Activated CD8-positive, alpha-beta T cell treated with anti-CD3 and anti-CD28 coated beads for 36 hours (primary cell): ENCODE results near the gene MACROD2. TPM values are rescaled to one million over a fixed set of nuclear protein-coding genes. Genes with fewer than 3 reads are reported as not detected.

Experiments
- ATAC-seq: fragments of 200-7000 bp; cut with Tn5 transposase; one replicate; pipeline ENCODE4 v1.10.0; 2021; ENCODE audit warnings: mild to moderate bottlenecking, moderate library complexity
- CTCF ChIA-PET: fragments of 350-600 bp; sonication (Branson Sonifier 250); formaldehyde crosslinking; loops from one replicate; lab custom pipeline; 2021; ENCODE audit warnings: antibody characterized with exemption; lab: Charles Lee
- POLR2A ChIA-PET: fragments of 350-600 bp; sonication (Branson Sonifier 250); formaldehyde crosslinking; loops from one replicate; lab custom pipeline; 2021; ENCODE audit warnings: antibody characterized with exemption; lab: Charles Lee
- DNase-seq: peaks from one replicate; pipeline ENCODE4 v3.0.0-alpha.2; 2020
- H3K27ac Mint-ChIP-seq: one replicate; pipeline ENCODE4 v1.8.0; 2021; ENCODE audit warnings: mild to moderate bottlenecking, mixed read lengths
- H3K27me3 Mint-ChIP-seq: one replicate; pipeline ENCODE4 v1.8.0; 2021; ENCODE audit warnings: mixed read lengths
- H3K36me3 Mint-ChIP-seq: one replicate; pipeline ENCODE4 v1.8.0; 2021; ENCODE audit warnings: low read depth, mixed read lengths
- H3K4me1 Mint-ChIP-seq: one replicate; pipeline ENCODE4 v1.8.0; 2021; ENCODE audit warnings: low read depth, mixed read lengths
- H3K4me3 Mint-ChIP-seq: one replicate; pipeline ENCODE4 v1.8.0; 2021; ENCODE audit warnings: mild to moderate bottlenecking, moderate library complexity, mixed read lengths
- H3K9me3 Mint-ChIP-seq: one replicate; pipeline ENCODE4 v1.8.0; 2021; ENCODE audit warnings: mixed read lengths
- CTCF ChIP-seq: fragments of 200-600 bp; IDR thresholded peaks from one replicate; pipeline ENCODE4 v1.8.0; 2022; ENCODE audit warnings: antibody characterized with exemption, mild to moderate bottlenecking
- intact Hi-C: fragments of 100-400 bp; cut with micrococcal nuclease; formaldehyde crosslinking; loops from one replicate; pipeline ENCODE4 v1.10.0; 2022
- total RNA-seq, 2 experiments: library from RNA; stranded (reverse); gene quantifications; one replicate each; pipeline ENCODE4 v1.2.3, GENCODE V29; 2021

The MACROD2 gene
- total RNA-seq, 2 experiments from 2014 or later = not detected

DNA sequence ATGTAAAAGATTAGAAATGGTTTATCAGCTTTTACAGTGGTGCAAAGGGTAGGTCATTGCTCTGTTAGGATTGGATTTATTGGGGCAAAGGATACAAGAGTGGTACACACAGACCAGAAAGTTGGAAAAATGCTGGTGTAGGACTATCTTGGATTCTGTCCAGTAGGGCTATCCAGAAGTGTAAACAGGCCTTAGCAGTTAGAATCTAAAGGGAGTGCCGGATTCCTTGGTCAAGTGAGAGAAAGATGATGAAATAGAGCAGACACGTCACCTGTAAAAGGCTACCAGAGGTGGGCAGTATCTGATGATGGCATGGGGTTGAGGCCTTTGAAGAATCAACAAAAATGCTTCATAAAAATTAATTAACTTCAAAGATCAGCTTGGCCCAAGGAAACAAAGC lies 1602.0 kb downstream of the MACROD2 start:
- ChIA-PET POLR2A (no interaction called here), CTCF (no interaction called here)

DNA sequence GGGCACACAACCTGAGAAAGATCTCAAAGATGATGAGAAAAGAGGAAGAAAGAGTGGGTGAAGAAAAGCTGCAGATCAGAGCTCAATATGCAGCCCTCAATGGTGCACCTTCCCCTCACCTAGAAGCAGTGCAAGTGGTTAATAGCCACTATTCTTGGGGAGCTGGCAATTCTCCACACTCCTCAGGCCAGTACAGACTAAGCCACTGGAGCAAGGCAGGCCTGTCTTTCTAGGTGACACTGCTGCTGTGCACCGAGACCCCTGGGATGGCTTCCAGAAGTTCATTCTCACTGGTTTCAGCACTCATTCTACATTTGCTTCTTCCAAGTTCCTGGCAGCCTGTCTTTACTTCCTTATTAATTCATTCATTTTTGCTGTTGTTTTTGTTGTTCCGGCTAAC lies 1604.6 kb downstream of the MACROD2 start:
- Mint-ChIP-seq H3K36me3 (no peaks in the 10 kb centered on the region), H3K4me3 (no peak overlapping the region), H3K27ac (no peak overlapping the region), H3K27me3 (no peaks in the 10 kb centered on the region), H3K4me1 (no peaks in the 10 kb centered on the region), H3K9me3 (peaks cover 3% of the 10 kb centered on the region)
- CTCF ChIA-PET = no interaction called here
- ATAC-seq = no peak
- intact Hi-C loops = no loop called here
- no peak for TF ChIP-seq CTCF
- DNase-seq = no peak
- POLR2A ChIA-PET = no interaction called here

More for the DNA sequence above, 1602.0 kb downstream of the MACROD2 start:
- no peak for TF ChIP-seq CTCF
- H3K27me3 Mint-ChIP-seq = no peaks in the 10 kb centered on the region
- H3K27ac Mint-ChIP-seq = no peak overlapping the region
- no peaks in the 10 kb centered on the region for H3K36me3 Mint-ChIP-seq
- no peak for ATAC-seq
- no peak for DNase-seq
- H3K4me3 Mint-ChIP-seq = no peak overlapping the region
- intact Hi-C loops = no loop called here
- peaks cover 3% of the 10 kb centered on the region for H3K9me3 Mint-ChIP-seq
- no peaks in the 10 kb centered on the region for H3K4me1 Mint-ChIP-seq

GRCh38 chr20:15600565-15600964 lies 1605.2 kb downstream of the MACROD2 start:
- no peaks in the 10 kb centered on the region for H3K27me3 Mint-ChIP-seq
- H3K4me3 Mint-ChIP-seq = no peak overlapping the region
- POLR2A ChIA-PET = interaction anchor here (0.6 kb wide), 1 partner anchor 1760 kb away, joined by 3 read pairs; no protein-coding TSS in a partner anchor
- H3K36me3 Mint-ChIP-seq = no peaks in the 10 kb centered on the region
- CTCF ChIA-PET = no interaction called here
- DNase-seq = no peak
- no peaks in the 10 kb centered on the region for H3K4me1 Mint-ChIP-seq
- ATAC-seq = no peak
- H3K27ac Mint-ChIP-seq = no peak overlapping the region
- TF ChIP-seq CTCF = no peak
- intact Hi-C loops = no loop called here
- peaks cover 3% of the 10 kb centered on the region for H3K9me3 Mint-ChIP-seq

- CTCF ChIA-PET = no interaction called here
These were observed 1608.2 kb downstream of the MACROD2 start for GRCh38 chr20:15603506-15603905.

More at GRCh38 chr20:15603506-15603905, 1608.2 kb downstream of the MACROD2 start:
- H3K4me1 Mint-ChIP-seq = no peaks in the 10 kb centered on the region
- no peaks in the 10 kb centered on the region for H3K36me3 Mint-ChIP-seq
- H3K27me3 Mint-ChIP-seq = no peaks in the 10 kb centered on the region
- no peaks in the 10 kb centered on the region for H3K9me3 Mint-ChIP-seq
- TF ChIP-seq CTCF = no peak
- intact Hi-C loops = no loop called here
- no peak for DNase-seq
- POLR2A ChIA-PET = no interaction called here
- H3K4me3 Mint-ChIP-seq = no peak overlapping the region
- ATAC-seq = no peak
- no peak overlapping the region for H3K27ac Mint-ChIP-seq
